IPS-15b (cell line): Measurements from ENCODE around the gene ITGA1.

ENCODE experiments used
- H3K27me3 ChIP-seq: one replicate; pipeline ENCODE4 v1.6.1; 2013; ENCODE audit warnings: low read length; ENCODE audit not compliant: control insufficient read depth, insufficient read depth
- H3K36me3 ChIP-seq: one replicate; pipeline ENCODE4 v1.6.1; 2013; ENCODE audit warnings: low read length; ENCODE audit not compliant: control insufficient read depth, insufficient read depth
- H3K4me1 ChIP-seq: one replicate; pipeline ENCODE4 v1.6.1; 2013; ENCODE audit warnings: mild to moderate bottlenecking, low read length; ENCODE audit not compliant: control insufficient read depth, insufficient read depth
- H3K4me3 ChIP-seq: one replicate; pipeline ENCODE4 v1.5.1; 2013; ENCODE audit warnings: low read depth, low read length
- H3K9ac ChIP-seq: one replicate; pipeline ENCODE4 v1.6.1; 2013; ENCODE audit warnings: low read depth, mild to moderate bottlenecking, low read length
- H3K9me3 ChIP-seq: one replicate; pipeline ENCODE4 v1.6.1; 2013; ENCODE audit warnings: mild to moderate bottlenecking, low read length; ENCODE audit not compliant: control insufficient read depth, insufficient read depth

Gene ITGA1

GRCh38 chr5:52804387-52804791 lies 16.7 kb downstream of the ITGA1 start:
- no peaks in the 10 kb centered on the region for H3K9me3 ChIP-seq
- no peak overlapping the region for H3K9ac ChIP-seq
- no peak overlapping the region for H3K4me3 ChIP-seq
- H3K27me3 ChIP-seq, result no peaks in the 10 kb centered on the region
- peaks cover 2% of the 10 kb centered on the region for H3K36me3 ChIP-seq
- peaks cover 17% of the 10 kb centered on the region for H3K4me1 ChIP-seq

GRCh38 chr5:52804981-52805380 lies 17.3 kb downstream of the ITGA1 start:
- peaks cover 17% of the 10 kb centered on the region for H3K4me1 ChIP-seq
- H3K27me3 ChIP-seq, result no peaks in the 10 kb centered on the region
- peaks cover 2% of the 10 kb centered on the region for H3K36me3 ChIP-seq
- H3K9me3 ChIP-seq, result no peaks in the 10 kb centered on the region
- H3K4me3 ChIP-seq, result no peak overlapping the region
- H3K9ac ChIP-seq, result no peak overlapping the region

GRCh38 chr5:52805615-52806014 lies 17.9 kb downstream of the ITGA1 start:
- Histone ChIP-seq H3K4me3 (no peak overlapping the region), H3K36me3 (peaks cover 2% of the 10 kb centered on the region), H3K9ac (no peak overlapping the region), H3K4me1 (peaks cover 17% of the 10 kb centered on the region), H3K9me3 (no peaks in the 10 kb centered on the region), H3K27me3 (no peaks in the 10 kb centered on the region)

GRCh38 chr5:52807037-52807436 lies 19.3 kb downstream of the ITGA1 start:
- Histone ChIP-seq H3K4me1 (peaks cover 14% of the 10 kb centered on the region), H3K9ac (no peak overlapping the region), H3K4me3 (no peak overlapping the region), H3K9me3 (no peaks in the 10 kb centered on the region), H3K27me3 (no peaks in the 10 kb centered on the region), H3K36me3 (no peaks in the 10 kb centered on the region)

GRCh38 chr5:52807723-52808122 lies 20.0 kb downstream of the ITGA1 start:
- no peaks in the 10 kb centered on the region for H3K9me3 ChIP-seq
- H3K4me1 ChIP-seq, result peaks cover 9% of the 10 kb centered on the region
- no peaks in the 10 kb centered on the region for H3K27me3 ChIP-seq
- no peak overlapping the region for H3K9ac ChIP-seq
- no peak overlapping the region for H3K4me3 ChIP-seq
- no peaks in the 10 kb centered on the region for H3K36me3 ChIP-seq

- Histone ChIP-seq H3K9ac (no peak overlapping the region), H3K36me3 (no peaks in the 10 kb centered on the region), H3K27me3 (no peaks in the 10 kb centered on the region), H3K4me3 (no peak overlapping the region), H3K9me3 (no peaks in the 10 kb centered on the region), H3K4me1 (peaks cover 6% of the 10 kb centered on the region)
Measured at GRCh38 chr5:52808316-52808901, 20.7 kb downstream of the ITGA1 start.

GRCh38 chr5:52809884-52810283 lies 22.2 kb downstream of the ITGA1 start:
- H3K9ac ChIP-seq, result no peak overlapping the region
- no peak overlapping the region for H3K4me3 ChIP-seq
- no peaks in the 10 kb centered on the region for H3K9me3 ChIP-seq
- peaks cover 2% of the 10 kb centered on the region for H3K4me1 ChIP-seq
- H3K36me3 ChIP-seq, result no peaks in the 10 kb centered on the region
- no peaks in the 10 kb centered on the region for H3K27me3 ChIP-seq

- Histone ChIP-seq H3K36me3 (no peaks in the 10 kb centered on the region), H3K9me3 (no peaks in the 10 kb centered on the region), H3K9ac (no peak overlapping the region), H3K27me3 (no peaks in the 10 kb centered on the region), H3K4me1 (no peaks in the 10 kb centered on the region), H3K4me3 (no peak overlapping the region)
Measured at GRCh38 chr5:52810426-52810825, 22.7 kb downstream of the ITGA1 start.

GRCh38 chr5:52811067-52811749 lies 23.5 kb downstream of the ITGA1 start:
- H3K4me1 ChIP-seq, result no peaks in the 10 kb centered on the region
- no peaks in the 10 kb centered on the region for H3K27me3 ChIP-seq
- no peaks in the 10 kb centered on the region for H3K9me3 ChIP-seq
- H3K4me3 ChIP-seq, result no peak overlapping the region
- no peak overlapping the region for H3K9ac ChIP-seq
- no peaks in the 10 kb centered on the region for H3K36me3 ChIP-seq

GRCh38 chr5:52814352-52815148 lies 26.8 kb downstream of the ITGA1 start:
- no peaks in the 10 kb centered on the region for H3K4me1 ChIP-seq
- H3K9me3 ChIP-seq, result no peaks in the 10 kb centered on the region
- H3K9ac ChIP-seq, result no peak overlapping the region
- H3K27me3 ChIP-seq, result no peaks in the 10 kb centered on the region
- H3K4me3 ChIP-seq, result no peak overlapping the region
- H3K36me3 ChIP-seq, result no peaks in the 10 kb centered on the region

GRCh38 chr5:52817818-52818217 lies 30.1 kb downstream of the ITGA1 start:
- H3K4me1 ChIP-seq, result no peaks in the 10 kb centered on the region
- H3K9ac ChIP-seq, result no peak overlapping the region
- no peak overlapping the region for H3K4me3 ChIP-seq
- no peaks in the 10 kb centered on the region for H3K36me3 ChIP-seq
- H3K9me3 ChIP-seq, result no peaks in the 10 kb centered on the region
- H3K27me3 ChIP-seq, result no peaks in the 10 kb centered on the region

GRCh38 chr5:52818360-52818759 lies 30.6 kb downstream of the ITGA1 start:
- Histone ChIP-seq H3K27me3 (no peaks in the 10 kb centered on the region), H3K9ac (no peak overlapping the region), H3K36me3 (no peaks in the 10 kb centered on the region), H3K4me3 (no peak overlapping the region), H3K4me1 (no peaks in the 10 kb centered on the region), H3K9me3 (no peaks in the 10 kb centered on the region)
